Dedifferentiated amniotic fluid mesenchymal stem cell (primary cell): Measurements from ENCODE around the gene ZC3H7A.
"Not testable (repeated sequence)": the region's sequence is repeated elsewhere in the genome, so short reads cannot be mapped to it uniquely, and the experiment has no call there.

Experiments used
- DNase-seq: peaks from one replicate; pipeline ENCODE4 v3.0.0-alpha.2; 2016; ENCODE audit errors: extremely low spot score

ZC3H7A gene

DNA sequence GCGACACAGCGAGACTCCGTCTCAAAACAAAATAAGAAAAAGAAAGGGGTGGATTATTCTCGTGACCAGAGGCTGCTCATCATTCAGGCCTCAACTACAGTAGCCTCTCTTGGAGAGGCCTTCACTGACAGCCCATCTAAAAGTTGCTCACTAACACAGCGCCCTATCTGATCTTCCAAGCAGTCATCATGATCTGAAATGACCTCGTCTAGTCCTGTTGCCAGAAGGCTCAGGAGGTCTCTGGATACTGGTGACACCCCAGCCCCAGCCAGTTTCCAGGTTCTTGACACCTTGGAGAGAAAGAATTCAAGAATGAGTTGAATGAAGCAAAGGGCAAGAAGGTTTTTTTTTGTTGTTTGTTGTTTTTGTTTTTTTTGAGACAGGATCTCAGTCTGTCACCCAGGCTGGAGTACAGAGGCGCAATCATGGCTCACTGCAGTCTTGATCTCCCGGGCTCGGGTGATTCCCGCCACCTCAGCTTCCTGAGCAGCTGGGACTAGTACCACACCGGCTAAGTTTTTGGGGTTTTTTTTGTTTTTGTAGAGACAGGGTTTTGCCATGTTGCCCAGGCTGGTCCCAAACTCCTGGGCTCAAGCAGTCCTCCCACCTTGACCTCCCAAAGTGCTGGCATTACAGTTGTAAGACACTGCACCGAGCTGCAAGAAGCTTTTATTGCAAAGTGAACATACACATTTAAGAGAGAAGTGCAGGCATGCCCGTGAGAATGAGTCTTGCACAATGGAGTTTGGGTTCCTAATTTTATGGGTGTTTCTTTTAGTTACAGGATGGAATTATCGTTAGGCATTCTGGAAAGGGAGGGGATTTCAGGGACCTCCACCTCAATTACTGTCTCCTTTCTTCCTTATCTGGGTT is 2.7 kb upstream of the ZC3H7A start:
- no peak for DNase-seq

DNA sequence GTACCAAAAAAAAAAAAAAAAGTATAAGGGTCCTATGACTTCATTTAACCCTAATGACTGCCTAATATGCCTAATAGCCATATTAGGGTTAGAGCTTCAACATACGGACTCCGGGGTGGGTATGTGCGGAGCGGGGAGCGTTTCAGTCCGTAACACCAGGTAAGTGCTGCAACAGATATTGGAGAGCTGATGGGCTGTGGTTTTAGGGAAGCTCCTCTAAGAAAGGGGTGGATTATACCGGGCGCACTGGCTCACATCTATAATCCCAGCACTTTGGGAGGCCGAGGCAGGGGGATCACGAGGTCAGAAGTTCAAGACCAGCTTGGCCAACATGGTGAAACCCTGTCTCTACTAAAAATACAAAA is 1.9 kb upstream of the ZC3H7A start:
- DNase-seq, result no peak

DNA sequence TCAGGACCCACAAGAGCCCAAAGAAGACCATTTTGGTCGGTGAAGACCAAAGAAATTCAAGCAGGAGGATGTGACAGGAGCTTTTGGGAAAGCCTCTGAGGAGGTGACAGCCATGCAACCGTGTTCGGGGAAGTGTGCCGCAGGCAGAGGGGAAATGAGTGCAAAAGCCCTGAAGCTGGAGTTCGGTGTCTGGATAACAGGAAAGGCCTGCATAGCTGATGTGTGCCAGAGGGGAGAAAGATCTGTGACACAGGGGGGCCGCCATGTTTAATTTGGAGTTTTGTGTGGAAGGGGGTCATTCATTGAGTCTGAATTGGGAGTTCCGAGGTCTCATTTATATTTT is 870 bp upstream of the ZC3H7A start:
- no peak for DNase-seq

DNA sequence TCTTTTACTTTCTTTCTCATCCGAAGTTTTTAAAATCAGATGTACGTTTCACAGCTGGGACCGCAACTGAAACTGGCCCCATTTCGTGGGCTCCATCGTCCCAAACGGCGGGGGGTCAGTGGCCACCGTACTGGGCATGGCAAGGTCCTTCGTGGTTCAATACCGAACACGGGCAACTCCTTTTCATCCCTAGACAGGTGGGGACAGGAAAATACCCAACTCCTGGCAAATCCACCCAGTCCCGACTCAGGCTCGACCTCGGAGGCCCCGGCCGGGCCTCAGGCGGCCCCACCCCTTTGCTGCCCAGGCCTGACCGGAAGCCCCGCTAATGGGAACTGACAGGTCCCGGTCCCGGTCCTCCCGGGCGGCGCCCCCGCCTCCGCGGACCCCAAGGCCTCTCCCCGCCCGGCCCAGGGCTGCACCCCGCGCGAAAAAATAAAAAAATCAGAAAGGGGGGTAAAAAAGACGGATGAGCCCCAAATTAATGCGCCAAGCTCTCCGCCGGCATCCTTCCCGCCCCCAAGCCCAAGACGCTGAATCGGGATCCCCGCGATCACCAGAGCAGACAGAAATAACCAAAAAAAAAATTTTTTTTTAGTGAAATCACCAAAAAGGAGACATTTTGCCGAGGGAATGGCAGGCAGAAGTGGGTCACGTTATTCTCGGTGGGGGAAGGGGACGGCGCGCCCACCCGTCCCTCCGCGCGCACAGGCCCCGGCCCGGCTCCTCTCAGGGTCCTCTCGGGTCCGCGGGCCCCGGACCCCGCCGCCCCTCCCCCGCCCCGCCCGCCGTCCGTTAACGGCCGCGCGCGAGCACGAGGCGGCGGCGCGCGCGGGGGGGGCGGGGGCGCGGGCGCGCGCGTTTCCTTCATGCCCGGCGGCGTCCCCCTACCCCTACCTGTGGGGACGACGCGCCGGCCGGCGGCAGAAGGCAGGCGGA is 562 bp downstream of the ZC3H7A start:
- peak; percentile 56 for DNase-seq

DNA sequence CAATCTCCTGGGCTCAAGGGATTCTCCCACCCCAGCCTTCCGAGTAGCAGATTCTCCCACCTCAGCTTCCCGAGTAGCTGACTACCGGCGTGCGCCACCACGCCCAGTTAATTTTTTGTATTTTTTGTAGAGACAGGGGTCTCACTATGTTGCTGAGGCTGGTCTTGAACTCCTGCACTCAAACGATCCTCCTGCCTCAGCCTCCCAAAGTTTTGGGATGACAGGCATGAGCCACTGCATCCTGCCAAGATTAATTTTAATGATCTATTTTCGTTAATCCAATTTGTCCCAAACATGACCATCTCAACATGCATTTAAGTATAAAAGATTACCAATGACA is 1.2 kb downstream of the ZC3H7A start:
- DNase-seq, result no peak

DNA sequence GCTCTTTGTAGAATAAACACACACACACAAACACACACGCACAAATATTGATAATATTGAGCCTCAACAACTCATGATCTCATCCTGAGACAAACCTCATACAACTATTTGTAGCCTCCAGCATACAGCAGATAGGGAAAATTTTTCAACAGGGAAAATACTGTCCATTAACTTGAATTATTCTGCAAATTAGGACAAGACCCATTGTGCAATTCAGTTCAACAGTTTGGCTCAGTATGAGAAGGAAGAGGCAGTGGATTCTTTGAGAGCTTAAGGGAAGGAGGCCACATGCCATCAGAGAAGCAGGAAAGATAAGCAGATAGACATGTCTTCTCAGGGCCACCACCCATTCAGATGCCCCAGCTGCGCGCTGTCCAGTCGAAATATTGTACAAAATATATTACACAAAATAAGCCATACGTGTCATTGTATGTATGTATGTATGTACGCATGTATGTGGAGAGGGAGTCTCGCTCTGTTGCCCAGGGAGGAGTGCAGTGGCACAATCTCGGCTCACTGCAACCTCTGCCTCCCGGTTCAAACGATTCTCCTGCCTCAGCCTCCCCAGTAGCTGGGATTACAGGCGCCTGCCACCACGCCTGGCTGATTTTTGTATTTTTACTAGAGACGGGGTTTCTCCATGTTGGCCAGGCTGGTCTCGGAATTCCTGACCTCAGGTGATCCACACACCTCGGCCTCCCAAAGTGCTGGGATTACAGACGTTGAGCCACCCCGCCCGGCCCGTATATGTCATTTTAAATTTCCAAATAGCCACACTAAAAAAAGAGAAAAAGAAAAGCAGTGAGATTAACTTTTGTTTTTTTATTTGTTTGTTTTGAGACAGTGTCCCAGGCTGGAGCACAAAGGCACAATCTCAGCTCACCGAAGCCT is 1.8 kb downstream of the ZC3H7A start:
- no peak for DNase-seq

DNA sequence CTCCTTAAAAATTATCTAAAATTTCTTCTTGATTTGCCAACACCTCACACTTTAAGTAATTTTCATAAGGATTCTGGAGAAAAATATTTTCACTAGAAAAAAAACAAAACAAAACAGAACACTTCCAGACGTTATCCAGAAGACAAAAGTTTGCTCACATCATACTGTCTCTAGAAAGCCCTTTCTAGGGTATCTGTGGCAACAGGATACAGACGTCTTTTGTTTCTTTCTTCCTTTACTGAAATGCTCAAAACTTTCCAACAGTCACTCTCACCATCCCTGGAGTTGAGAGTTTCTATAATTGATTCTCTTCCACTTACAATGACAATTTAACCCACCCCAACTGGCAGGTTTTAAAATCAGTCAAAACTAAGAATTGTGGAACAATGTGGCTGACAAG is 2.6 kb downstream of the ZC3H7A start:
- no peak for DNase-seq

DNA sequence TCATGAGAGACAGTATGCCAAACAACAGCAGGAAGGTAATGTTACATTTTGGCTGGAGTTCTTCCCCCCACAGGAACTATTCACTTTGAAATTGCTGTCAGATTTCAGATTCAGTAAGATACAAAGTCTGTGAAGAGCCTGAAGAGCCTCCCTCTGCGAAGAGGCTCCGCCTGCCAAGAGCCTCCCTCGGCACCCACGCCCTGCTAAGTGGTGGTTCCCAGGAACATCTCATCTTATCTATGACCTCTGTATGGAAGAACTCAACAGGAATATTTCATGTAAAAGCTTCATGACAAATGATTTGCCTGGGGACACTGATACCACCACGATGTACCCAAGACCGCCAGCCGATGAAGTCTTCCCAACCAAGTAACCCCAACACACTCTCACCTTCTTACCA is 3.2 kb downstream of the ZC3H7A start:
- DNase-seq, result no peak

DNA sequence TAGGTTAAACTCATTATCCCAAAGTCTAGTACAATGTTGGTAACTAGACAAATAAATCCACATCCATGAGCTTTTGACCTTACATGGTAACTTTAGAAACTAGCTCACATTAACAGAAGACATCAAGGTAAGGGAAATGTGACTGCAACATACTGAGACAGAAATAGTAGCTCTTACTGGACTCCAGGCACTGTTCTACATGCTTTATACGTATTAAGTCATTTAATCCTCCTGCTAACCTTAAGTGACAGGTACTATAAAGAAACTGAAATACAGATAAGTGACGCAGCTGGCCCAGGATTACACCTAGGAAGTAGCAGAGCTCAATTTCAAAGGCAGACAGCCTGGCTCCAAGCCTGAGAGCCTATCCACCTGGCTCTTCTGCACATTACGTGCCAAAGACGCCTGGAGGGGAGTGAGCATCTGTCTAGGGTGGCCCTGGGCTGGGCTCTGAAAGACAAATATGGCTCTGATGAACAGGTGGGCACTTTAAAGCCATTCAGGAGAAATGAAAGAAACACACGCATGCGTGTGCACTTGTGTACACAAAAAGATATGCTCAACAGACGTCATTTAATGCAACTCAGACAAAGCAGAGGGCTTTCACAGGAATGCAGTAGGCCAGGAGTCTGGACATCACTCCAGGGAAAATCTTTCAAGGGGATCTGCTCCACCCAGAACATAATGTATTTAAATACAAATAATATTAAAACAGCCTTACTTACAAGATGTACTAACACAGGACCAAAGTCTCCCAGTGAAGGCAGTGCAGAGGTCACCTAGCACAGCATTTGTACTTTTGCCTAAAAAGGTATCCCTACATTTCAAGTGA is 4.4 kb downstream of the ZC3H7A start:
- DNase-seq, result no peak

DNA sequence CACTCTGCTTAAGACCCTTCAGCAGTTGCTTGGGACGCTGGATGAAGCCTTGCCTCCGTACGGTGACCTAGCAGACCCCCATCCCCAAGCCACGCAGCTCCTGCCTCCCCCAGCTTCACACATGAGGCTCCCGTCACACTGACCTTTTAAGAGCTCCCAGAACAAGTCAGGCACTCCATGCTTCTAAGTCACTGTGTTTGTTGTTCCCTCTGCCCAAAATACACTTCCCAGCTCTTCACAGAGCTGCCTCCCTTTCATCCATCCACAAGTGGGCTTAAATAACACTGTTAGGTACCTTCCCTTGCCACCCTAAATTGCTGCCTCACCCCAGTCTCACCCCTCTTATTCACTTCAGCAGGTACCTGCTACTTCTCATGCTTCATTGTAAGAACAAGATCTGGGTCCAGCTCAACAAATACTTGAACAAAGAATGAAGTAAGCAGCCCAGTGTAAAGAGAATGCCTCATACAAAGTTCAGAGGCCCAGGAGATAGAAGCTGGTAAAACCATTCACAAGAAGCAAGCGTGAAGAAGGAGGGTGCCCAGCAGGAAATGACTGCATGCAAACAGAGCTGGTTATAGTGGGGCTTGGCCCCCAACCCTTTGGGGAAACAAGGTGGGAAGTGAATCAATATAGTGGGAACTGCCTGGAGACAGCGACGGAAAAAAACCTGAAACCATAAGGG is 5.8 kb downstream of the ZC3H7A start:
- DNase-seq, result no peak

DNA sequence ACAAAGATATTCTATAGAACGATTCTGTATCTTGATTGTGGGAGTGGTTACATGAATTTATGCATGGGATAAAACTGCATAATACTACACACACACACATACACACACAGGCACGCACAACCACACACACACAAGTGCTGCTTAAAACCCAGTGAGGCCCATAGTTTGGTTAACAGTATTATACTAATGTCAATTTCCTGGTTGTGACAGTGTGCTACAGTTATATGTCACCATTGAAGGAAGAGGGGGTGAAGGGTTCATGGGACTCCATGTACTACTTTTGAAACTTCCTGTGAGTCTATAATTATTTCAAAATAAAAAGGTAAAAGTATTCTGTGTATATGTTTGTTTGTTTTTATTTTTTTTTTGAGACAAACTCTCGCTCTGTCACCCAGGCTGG is 8.1 kb downstream of the ZC3H7A start:
- DNase-seq, result no peak

DNA sequence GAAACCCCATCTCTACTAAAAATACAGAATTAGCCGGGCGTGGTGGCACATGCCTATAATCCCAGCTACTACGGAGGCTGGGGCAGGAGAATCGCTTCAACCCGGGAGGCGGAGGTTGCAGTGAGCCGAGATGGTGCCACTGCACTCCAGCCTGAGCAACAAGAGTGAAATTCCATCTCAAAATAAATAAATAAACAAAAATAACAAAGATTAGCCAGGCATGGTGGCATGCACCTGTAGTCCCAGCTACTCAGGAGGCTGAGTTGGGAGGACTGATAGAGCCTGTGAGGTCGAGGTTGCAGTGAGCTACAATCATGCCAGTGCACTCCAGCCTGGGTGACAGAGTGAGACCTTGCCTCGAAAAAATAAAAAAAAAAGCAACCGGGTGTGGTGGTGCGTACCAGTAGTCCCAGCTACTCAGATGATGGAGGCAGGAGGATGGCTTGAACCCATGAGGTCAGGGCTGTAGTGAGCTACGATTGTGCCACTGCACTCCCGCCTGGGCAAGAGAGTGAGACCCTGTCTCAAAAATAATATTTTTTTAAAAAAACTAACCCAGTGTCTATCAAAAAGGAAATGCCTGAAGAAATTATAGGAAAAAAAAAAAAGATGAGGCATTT is 12.0 kb downstream of the ZC3H7A start:
- DNase-seq, result not testable (repeated sequence)

DNA sequence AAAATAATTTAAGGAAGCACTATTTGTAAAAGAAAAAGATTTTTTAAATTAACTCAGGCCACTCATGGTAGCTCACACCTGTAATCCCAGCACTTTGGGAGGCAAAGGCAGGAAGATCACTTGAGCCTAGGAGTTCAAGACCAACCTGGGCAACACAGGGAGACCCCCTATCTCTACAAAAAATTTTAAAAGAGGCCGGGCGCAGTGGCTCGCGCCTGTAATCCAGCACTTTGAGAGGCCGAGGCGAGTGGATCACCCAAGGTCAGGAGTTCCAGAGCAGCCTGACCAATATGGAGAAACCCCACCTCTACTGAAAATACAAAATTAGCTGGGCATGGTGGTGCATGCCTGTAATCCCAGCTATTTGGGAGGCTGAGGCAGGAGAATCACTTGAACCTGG is 12.7 kb downstream of the ZC3H7A start:
- not testable (repeated sequence) for DNase-seq

DNA sequence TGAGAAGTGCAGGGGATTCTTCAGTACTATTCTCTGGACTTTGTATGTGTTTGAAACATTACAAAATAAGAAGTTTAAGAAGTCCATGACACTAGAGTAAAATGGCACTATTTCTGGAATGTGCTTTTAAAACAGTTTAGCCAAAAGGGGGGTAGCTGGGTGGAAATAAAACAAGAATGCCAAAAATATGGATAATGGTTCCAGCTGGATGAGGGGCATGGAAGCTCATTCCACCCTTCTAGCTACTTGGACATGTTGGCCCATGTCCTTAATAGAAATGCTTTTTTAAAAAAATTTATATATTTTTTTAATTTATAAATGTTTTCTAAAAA is 13.1 kb downstream of the ZC3H7A start:
- DNase-seq, result no peak

DNA sequence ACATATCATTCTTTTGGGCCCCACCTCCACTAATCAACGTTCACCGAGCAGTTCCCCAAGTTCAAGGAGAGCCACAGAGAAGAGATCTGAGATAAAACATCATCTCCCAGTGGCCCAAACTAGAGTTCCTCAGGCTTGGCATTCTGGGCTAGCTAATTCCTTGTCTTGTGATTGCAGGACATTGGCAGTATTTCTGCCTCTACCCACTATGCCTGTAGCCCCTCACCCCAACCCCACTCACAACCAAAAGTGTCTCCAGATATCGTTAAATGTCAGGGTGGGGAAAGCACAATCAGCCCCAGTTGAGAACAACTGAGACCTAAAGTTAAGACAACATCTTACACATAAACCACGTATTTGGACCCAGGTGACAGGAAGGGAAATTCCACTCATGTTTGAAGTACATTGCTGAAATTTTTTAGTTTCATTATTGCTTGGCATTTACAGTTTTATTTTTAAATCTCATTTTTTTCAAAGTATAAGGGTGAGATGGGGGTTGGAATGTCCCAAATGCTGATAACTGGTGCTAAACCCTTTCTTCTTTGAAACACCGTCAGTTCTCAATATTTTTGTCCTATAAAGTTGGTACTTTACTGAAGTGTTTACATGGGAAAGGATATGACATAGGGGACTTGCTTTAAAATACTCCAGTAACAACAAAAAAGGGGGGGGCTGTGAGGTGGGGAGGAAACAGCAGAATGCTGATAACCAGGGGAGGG is 13.6 kb downstream of the ZC3H7A start:
- DNase-seq, result peak; percentile 28

DNA sequence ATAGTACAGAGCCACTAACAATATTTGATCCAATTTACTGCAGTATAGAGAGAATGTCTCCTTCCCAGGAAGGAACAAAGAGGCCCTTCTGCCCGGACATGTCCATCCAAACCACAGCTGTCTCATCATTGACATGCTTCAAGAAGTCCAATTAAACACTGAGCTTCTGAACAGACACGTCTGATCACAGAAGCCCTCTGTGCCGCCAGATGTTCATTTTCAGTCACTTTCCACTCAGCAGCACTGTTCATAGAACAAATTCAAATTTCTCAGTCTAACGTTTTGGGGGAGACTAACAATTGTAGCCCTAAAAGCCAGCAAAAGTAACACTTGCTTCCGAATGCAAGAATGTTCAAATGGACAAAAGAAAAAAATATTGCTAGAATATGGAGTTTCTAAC is 15.3 kb downstream of the ZC3H7A start:
- DNase-seq, result no peak

DNA sequence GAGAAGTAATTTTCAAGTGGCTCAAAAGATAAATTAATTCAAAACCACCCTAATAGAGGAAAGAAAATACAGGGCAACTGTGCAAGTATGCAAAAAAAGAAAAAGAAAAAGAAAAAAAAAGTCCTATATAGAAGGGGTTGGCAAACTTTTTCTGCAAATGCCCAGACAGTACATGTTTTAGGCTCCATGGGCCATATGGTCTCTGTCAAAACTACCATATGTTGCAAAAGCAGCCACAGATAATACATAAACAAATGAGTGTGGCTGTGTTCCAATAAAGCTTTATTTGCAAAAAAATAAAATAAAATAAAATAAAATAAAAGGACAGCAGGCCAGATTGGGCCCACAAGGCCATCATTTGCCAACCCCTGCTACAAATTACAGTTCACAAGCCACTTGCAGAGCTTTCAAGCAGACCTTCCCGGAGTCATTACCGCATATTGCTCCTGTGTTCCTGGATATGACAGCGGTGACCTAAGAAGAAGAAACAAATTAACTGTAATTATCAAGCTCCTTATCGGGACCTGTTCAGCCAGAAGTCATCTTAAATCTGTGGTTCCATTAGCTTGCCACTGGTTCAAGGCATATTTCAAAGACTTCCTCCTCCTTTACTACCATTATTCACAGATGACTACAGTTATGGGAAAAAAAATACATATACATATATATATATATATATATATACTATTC is 15.9 kb downstream of the ZC3H7A start:
- no peak for DNase-seq

DNA sequence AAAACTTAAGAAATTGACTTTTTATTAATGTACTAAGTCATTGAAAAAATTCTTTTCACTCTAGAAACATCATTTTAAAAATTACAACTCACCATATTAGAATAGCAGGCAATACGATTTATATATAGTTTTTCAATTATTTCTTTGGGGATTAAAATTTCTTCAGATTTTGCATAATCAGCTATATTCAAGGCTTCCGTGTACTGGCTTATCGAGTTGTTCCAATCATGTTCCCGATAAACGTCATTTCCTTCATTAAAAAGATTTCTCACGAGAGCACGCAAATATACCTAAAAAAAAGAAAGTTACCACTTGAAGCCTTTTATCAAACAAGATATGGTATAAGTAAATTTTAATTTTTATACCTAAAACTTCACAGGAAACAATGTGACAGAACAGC is 18.0 kb downstream of the ZC3H7A start:
- DNase-seq, result no peak

DNA sequence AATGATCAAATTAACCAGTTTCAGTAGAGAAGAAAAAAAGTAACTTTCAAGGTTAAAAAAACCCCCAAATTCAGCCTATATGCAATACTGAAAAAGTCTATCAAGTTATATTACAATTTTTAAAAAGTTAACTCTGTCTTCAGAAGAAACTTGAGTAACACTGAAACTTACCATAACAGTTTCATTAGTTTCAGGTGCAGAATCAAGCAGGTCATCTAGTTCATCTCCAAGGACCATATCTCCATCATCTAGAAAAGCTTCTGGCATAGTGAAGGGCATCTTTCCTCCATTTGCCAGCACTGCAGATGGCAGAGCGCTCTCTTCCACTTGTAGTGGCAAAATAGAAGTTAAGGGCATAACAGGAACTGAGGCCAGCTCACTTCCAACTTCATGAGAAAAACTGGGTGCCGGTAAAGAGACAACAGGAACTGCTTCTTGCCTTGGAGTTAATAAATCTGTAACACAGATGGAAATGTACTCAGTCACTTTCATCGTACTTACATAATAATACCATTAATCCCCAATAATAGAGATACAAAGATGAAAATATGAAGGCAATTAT is 22.9 kb downstream of the ZC3H7A start:
- no peak for DNase-seq
